ENCODE measurements around the gene FXYD2. TPM values are rescaled to one million over a fixed set of nuclear protein-coding genes. Genes with fewer than 3 reads are reported as not detected.
"Not testable (repeated sequence)": the region's sequence is repeated elsewhere in the genome, so short reads cannot be mapped to it uniquely, and the experiment has no call there.

FXYD2 gene
- total RNA-seq, 1 experiment from 2014 or later: not detected

- POLR2A ChIA-PET (ENCODE audit: unreplicated experiment): no interaction called here
- Histone ChIP-seq H2AFZ (ENCODE audit: low read length) (no peak overlapping the region), H3K27me3 (ENCODE audit: low read length) (peaks cover 100% of the 10 kb centered on the region), H3F3A (ENCODE audit: low read length, unreplicated experiment) (no peaks in the 10 kb centered on the region), H3K4me1 (ENCODE audit: insufficient read depth, low read length) (no peaks in the 10 kb centered on the region), H3K36me3 (ENCODE audit: low read depth, low read length) (no peaks in the 10 kb centered on the region), H4K20me1 (ENCODE audit: low read length) (no peaks in the 10 kb centered on the region), H3K4me2 (ENCODE audit: low read length) (no peak overlapping the region), H3K9me2 (replicated peaks; ENCODE audit: low read length) (no peaks in the 10 kb centered on the region), H3K4me3 (ENCODE audit: low read length) (no peak overlapping the region), H3K9ac (ENCODE audit: low read length) (no peak overlapping the region), H3K79me2 (ENCODE audit: low read length) (no peaks in the 10 kb centered on the region), H3K27ac (ENCODE audit: low read length) (no peak overlapping the region), H3K9me3 (ENCODE audit: low read length) (no peaks in the 10 kb centered on the region)
- intact Hi-C loops (cut with micrococcal nuclease): no loop called here
- DNase-seq (no peak), ATAC-seq (no peak)
- BruUV-seq (replicated peaks): no TSS peak
- CTCF ChIA-PET: no interaction called here
- TF ChIP-seq CTCF (conservative IDR thresholded peaks at IDR 0.05; ENCODE audit: low read depth, low read length): no peak
- no peak for TF ChIP-seq EZH2 (IDR thresholded peaks at IDR 0.05; ENCODE audit: low read length, unreplicated experiment)
- no peak for TF ChIP-seq EZH2phosphoT487 (IDR thresholded peaks at IDR 0.05; ENCODE audit: borderline replicate concordance, low read length)
These were observed 44.4 kb upstream of the FXYD2 start for GRCh38 chr11:117868815-117869561.

GRCh38 chr11:117868088-117868487 is 43.5 kb upstream of the FXYD2 start:
- no peaks in the 10 kb centered on the region for H3K36me3 ChIP-seq (ENCODE audit: low read depth, low read length)
- H3K9ac ChIP-seq (ENCODE audit: low read length): no peak overlapping the region
- no peak overlapping the region for H3K27ac ChIP-seq (ENCODE audit: low read length)
- TF ChIP-seq CTCF (conservative IDR thresholded peaks at IDR 0.05; ENCODE audit: low read depth, low read length) (no peak), EZH2phosphoT487 (IDR thresholded peaks at IDR 0.05; ENCODE audit: borderline replicate concordance, low read length) (no peak), EZH2 (IDR thresholded peaks at IDR 0.05; ENCODE audit: low read length, unreplicated experiment) (no peak)
- H3F3A ChIP-seq (ENCODE audit: low read length, unreplicated experiment): no peaks in the 10 kb centered on the region
- BruUV-seq (replicated peaks): no TSS peak
- ATAC-seq (no peak), DNase-seq (no peak)
- intact Hi-C loops (cut with micrococcal nuclease): no loop called here
- H3K9me3 ChIP-seq (ENCODE audit: low read length): no peaks in the 10 kb centered on the region
- no peaks in the 10 kb centered on the region for H3K4me1 ChIP-seq (ENCODE audit: insufficient read depth, low read length)
- no peaks in the 10 kb centered on the region for H3K79me2 ChIP-seq (ENCODE audit: low read length)
- CTCF ChIA-PET: no interaction called here
- POLR2A ChIA-PET (ENCODE audit: unreplicated experiment): no interaction called here
- H2AFZ ChIP-seq (ENCODE audit: low read length): no peak overlapping the region
- H3K9me2 ChIP-seq (replicated peaks; ENCODE audit: low read length): no peaks in the 10 kb centered on the region
- H3K27me3 ChIP-seq (ENCODE audit: low read length): peaks cover 100% of the 10 kb centered on the region
- H4K20me1 ChIP-seq (ENCODE audit: low read length): no peaks in the 10 kb centered on the region
- no peak overlapping the region for H3K4me3 ChIP-seq (ENCODE audit: low read length)
- H3K4me2 ChIP-seq (ENCODE audit: low read length): no peak overlapping the region

- CTCF ChIA-PET: no interaction called here
- no peak for ATAC-seq
These were observed 42.0 kb upstream of the FXYD2 start for GRCh38 chr11:117866526-117866925.

GRCh38 chr11:117865546-117865945 is 41.0 kb upstream of the FXYD2 start:
- CTCF ChIA-PET; H3K4me1 ChIP-seq (ENCODE audit: insufficient read depth, low read length); H3K9me2 ChIP-seq (replicated peaks; ENCODE audit: low read length); H3K36me3 ChIP-seq (ENCODE audit: low read depth, low read length); H3K27ac ChIP-seq (ENCODE audit: low read length); H3K4me3 ChIP-seq (ENCODE audit: low read length); DNase-seq; ATAC-seq; H2AFZ ChIP-seq (ENCODE audit: low read length); intact Hi-C loops (cut with micrococcal nuclease); H3K4me2 ChIP-seq (ENCODE audit: low read length); H3K9me3 ChIP-seq (ENCODE audit: low read length); H3F3A ChIP-seq (ENCODE audit: low read length, unreplicated experiment); BruUV-seq (replicated peaks); H3K9ac ChIP-seq (ENCODE audit: low read length); H4K20me1 ChIP-seq (ENCODE audit: low read length); H3K79me2 ChIP-seq (ENCODE audit: low read length); POLR2A ChIA-PET (ENCODE audit: unreplicated experiment): not testable (repeated sequence)
- peaks cover 94% of the 10 kb centered on the region for H3K27me3 ChIP-seq (ENCODE audit: low read length)

More at GRCh38 chr11:117866526-117866925, 42.0 kb upstream of the FXYD2 start:
- no peak overlapping the region for H3K4me3 ChIP-seq (ENCODE audit: low read length)
- BruUV-seq (replicated peaks): no TSS peak
- H3K4me1 ChIP-seq (ENCODE audit: insufficient read depth, low read length): no peaks in the 10 kb centered on the region
- H3K9ac ChIP-seq (ENCODE audit: low read length): no peak overlapping the region
- H2AFZ ChIP-seq (ENCODE audit: low read length): no peak overlapping the region
- H3K79me2 ChIP-seq (ENCODE audit: low read length): no peaks in the 10 kb centered on the region
- POLR2A ChIA-PET (ENCODE audit: unreplicated experiment): no interaction called here
- H4K20me1 ChIP-seq (ENCODE audit: low read length): no peaks in the 10 kb centered on the region
- no peaks in the 10 kb centered on the region for H3K9me3 ChIP-seq (ENCODE audit: low read length)
- no peak for DNase-seq
- no peak overlapping the region for H3K4me2 ChIP-seq (ENCODE audit: low read length)
- H3K27ac ChIP-seq (ENCODE audit: low read length): no peak overlapping the region
- H3K27me3 ChIP-seq (ENCODE audit: low read length): peaks cover 95% of the 10 kb centered on the region
- H3K36me3 ChIP-seq (ENCODE audit: low read depth, low read length): no peaks in the 10 kb centered on the region
- H3F3A ChIP-seq (ENCODE audit: low read length, unreplicated experiment): no peaks in the 10 kb centered on the region
- no peaks in the 10 kb centered on the region for H3K9me2 ChIP-seq (replicated peaks; ENCODE audit: low read length)
- no peak for TF ChIP-seq EZH2 (IDR thresholded peaks at IDR 0.05; ENCODE audit: low read length, unreplicated experiment)
- intact Hi-C loops (cut with micrococcal nuclease): no loop called here
